HG03108 (cell line): ENCODE data around the gene LRRC28.
"Not testable (repeated sequence)": the region's sequence is repeated elsewhere in the genome, so short reads cannot be mapped to it uniquely, and the experiment has no call there.

ENCODE experiments used
- ATAC-seq: cut with Tn5 transposase; IDR thresholded peaks from one replicate; pipeline ENCODE4 v1.9.1; 2021; ENCODE audit warnings: moderate library complexity; ENCODE audit not compliant: unreplicated experiment

LRRC28 gene

DNA sequence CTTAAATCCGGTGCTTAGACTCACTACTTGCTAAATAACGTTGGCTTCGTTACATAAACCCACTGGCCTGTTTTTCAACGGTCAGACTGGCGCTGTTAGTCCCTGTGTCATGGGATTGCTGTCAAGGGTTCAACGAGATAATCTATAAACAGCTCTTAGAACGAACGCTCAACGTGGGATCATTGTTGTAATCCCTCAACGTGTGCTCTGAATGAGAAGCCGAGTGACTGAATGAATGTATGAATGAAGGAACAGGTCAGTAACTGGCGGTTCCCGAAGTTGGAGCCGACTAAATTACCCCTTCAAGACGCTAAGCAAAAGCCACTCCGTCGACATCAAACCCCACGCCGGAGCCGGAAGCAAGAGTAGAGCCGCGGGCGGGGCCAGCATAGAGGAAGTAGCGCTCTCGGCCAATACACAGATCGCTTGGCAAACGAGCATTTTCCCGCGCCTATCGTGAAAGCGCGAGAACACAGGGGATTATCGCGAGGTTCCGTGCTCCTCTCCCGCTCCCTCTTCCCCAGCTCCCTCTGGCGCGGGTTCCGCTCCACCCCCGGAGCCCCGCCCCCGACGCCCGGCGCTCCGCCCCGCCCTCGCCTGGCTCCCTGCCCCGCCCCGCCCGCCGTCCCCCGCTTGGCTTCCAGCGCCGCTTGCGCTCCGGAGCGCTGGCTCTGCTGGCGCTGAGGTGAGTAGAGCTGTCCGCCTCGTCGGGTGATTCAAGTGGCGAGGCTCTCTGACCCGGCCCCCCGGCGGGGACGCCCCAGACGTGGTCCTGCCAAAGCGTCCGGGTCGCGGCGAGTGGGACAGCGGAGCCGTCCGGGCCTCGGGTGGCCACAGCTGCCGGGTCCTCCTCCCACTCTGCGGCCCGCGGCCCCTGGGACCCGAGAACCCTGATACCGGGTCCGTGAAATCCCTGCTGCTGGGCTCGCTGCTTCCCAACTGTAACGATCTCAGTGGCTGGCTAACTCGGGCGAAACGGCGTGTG is at the start of gene LRRC28:
LRRC28 (plus strand) TSS at position 625 of the 985 bp plus-strand sequence. CDS start 4,477 bp downstream, outside the sequence.
- ATAC-seq, result peak; percentile 92

DNA sequence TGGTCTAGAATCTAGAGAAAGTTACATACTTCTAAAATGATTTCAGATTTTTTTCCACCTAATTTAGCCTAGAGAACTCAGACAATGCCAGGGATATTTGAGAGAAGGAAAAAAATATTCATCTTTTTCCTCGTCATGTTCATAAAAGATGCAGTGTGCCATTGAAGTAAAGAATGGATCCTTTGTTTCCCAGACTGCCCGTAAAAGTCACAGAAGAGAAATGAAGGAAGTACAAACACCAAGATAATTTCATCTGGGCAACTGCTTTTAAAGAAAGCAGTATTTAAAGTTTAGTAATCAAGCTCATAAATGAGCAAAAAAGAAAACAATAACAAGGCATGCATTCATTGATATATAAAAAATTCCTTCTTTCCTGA is 49.1 kb upstream of the LRRC28 start:
- no peak for ATAC-seq

DNA sequence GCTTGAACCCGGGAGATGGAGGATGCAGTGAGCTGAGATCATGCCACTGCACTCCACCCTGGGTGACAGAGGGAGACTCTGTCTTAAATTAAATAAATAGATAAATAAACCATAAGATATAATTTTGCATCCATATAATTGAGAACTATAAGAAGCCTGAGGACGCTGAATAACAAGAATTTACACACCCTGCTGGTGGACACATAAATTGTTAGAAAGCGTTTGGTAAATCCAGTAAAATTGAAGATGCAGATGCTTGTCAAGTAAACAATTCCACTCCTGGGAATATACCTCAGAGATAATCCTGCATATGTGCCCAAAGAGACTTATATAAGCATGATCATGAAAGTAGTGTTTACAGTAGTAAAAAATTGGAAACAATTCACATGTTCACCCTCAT is 43.6 kb upstream of the LRRC28 start:
- ATAC-seq, result no peak

DNA sequence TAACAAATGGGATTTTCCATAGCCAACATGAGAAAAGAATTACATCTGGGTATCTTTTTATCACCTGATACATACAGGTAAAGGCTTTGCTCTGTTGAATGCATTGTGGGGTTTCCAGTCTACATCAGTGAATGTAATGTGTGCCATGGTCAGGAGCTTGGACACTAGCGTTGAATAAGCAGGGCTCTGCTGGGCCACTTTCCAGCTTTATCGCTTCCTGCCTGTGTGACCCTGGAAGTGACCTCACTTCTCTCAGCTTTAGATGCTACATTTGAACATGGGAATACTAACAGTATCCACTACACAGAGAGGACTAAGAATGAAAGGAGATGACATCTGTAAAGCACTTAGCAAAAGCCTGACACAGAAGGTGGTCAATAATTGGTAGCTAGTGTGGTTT is 42.0 kb upstream of the LRRC28 start:
- no peak for ATAC-seq

DNA sequence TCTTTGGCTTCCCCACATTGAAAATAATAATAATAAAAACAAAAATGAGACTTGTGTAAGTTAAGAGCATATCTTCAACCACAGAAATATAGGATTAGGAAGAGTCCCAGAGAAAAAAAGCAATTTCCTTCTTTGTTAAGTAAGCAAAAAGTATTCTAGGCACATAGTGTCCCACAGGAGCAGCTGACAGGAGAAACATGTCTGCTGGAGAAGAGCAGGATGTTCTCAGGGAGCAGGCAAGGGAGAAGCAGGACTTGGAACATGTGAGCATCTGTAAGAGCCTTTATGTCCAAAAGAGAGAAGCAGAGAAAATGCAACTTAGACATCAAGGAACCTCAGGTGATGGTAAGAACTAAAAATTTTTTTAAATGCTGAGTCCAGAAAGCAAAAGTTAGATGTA is 40.9 kb upstream of the LRRC28 start:
- ATAC-seq, result no peak

DNA sequence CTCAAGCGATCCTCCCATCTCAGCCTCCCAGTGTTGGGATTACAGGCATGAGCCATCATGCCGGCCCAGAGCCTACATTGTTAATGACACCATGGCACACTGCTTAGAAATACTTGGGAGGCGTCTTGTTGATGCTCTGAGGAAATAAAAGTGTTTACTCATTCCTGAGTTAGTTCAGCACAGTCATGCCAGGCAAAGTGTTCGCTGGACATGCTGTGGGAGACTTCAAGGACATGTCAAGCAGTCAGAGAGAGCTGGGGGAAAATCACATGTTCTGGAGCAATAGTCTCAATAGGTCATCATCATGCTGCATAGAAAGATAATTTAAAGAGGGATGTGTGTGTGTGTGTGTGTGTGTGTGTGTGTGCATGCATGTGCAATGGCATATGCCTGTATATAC is 39.4 kb upstream of the LRRC28 start:
- ATAC-seq, result no peak

DNA sequence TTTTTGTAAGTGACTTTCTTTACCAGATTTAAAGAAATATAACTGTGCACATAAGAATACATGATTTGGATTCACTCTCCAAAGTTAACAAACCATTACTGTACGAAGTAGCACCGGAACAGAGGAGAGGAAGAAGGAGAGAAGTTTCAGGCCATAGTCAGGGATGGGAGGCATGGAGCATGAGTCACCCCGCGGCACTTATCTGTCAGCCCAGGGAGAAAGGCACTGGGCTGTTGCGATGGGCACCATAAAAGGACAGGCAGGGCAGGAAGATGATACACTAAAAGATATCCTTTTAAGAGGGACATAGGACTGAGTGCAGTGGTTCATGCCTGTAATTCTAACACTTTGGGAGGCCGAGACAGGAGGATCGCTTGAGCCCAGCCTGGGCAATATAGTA is 38.9 kb upstream of the LRRC28 start:
- ATAC-seq, result no peak

DNA sequence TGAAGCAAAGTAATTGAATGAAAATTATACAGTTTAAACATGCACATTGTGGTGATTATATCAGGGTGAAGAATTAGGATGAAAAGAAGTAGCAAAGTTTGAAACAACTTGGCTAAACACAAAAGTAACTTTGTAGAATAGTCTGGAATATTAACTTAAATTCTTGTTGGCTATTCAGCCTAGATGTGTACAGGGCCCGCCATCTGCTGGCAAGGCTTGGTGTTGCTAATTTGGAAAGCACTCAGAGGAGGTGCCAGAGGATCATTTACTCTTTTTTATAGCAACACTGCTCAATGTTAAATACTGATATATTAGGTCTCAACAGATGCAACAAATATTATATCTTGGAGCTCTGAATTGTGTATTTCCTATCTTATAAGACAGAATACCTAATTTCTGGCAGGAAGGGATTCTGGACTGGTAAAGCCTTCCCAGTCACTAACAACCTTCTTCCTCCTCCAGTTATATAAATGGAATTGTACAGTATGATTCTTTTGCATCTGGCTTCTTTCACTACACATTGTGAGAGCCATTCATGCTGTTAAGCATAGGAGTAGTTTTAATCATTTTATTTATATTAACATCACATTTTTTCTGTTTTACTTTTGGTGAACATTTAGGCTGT is 38.0 kb upstream of the LRRC28 start:
- peak; percentile 49 for ATAC-seq

DNA sequence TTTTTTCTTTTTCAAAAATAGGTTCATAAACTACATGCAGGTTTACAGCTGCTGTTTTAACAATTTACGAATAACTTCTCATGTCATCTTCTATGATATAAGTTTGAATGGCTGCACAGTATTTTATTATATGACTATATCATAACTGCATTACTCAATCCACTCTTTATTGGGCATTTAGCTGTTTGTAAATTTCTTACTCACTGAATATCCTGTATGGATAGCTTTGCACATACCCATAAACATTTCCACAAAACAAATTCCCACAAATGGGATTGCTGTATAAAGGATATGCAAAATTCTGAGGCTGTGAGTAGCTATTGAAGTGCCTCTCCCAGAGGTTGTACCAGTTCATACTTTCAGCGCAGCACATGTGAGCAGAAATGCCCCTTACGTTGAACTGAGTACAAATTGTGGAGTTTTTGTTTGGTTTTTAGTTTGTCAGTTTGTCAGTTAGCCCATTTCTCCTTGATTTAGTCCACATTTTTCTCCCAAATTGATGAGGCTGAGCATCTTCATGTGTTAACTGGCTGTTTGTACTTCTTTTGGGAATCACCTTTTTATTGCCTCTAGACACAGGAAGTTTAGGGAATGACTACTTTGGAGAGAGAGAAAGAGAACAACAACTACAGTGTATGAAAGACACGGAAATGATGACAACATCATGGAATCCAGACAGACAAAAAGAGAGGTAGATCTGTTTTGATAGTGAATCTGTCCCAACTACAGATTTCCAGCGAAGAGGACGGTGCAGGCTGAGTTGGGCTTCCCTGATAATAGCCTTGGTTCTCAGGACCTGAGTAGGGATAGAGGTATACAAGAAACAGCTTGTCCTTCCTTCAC is 26.7 kb upstream of the LRRC28 start:
- ATAC-seq, result no peak

DNA sequence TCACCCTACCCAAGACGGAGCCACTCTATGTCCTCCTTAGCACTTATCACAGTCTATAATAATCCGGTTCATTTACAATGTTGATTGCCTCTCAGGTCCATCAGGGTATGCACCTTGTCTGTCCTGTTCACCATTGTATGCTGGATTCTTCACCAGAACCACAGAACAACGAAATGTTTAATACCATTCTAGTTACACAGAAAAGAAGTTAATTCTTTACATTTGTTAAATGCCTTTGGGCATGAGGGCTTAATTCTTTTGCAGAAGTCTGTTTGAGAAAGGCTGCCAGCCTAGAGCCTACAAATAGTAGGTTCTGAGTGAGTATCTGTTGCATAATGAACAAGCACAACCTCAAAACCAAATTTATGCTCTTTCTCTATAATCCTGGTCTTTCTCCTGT is 24.5 kb upstream of the LRRC28 start:
- no peak for ATAC-seq

DNA sequence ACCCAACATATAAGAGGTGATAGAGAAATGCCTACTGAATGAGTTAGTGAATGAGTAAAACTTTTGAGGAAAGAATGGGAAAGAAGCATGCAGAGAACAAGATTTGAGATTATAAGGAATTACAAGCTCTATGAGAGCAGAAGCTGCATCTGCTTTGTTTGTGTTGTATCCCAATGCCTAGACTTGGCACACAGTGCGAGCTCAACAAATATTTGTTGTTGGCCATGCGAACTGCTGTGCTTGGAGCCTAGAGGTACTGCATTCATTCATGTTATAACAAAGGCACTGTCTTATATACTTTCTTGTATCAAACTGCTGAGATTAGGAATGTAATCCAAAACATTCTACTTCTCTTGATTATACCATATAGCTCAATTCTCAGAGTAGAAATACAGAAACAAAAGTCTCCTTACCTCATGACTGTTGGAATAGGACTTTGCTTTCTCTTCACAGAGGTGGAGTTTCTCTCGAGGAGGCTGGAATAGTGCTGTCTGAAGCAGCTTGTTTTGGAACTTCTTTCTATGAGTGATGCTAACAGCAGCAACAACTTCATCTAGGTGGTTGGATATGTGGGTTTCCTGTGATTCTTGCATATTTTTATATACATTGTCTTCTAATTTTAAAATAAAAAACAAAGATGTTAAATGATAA is 23.0 kb upstream of the LRRC28 start:
- ATAC-seq, result no peak

DNA sequence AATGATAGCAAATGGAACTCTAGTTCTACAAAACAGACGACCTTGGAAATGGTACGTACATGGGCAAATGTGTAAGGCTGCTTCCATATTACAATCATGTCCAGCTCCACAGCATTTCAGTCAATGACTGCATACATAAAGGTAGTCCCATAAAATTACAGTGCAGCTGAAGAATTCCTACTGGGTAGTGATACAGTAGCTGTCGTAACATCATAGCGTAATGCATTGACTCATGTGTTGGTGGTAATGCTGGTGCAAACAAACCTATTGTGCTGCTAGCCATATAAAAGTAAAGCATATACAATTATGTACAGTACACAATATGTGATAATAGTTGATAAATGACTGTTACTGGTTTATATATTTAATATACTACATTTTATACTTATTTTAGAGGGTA is 20.4 kb upstream of the LRRC28 start:
- no peak for ATAC-seq

DNA sequence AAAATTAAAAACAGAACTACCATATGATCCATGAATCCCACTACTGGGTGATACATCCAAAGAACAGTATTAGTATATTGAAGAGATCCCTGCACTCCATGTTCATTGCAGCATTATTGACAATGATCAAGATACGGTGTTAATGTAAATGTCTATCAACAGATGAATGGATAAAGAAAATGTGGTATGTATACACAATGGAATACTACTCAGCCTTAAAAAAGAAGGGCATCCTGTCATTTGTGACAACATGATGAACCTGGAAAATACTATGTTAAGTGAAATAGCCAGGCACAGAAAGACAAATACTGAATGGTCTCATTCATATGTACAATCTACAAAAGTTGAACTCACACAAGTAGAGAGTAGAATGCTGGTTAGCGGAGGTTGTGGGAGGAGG is 18.5 kb upstream of the LRRC28 start:
- no peak for ATAC-seq

DNA sequence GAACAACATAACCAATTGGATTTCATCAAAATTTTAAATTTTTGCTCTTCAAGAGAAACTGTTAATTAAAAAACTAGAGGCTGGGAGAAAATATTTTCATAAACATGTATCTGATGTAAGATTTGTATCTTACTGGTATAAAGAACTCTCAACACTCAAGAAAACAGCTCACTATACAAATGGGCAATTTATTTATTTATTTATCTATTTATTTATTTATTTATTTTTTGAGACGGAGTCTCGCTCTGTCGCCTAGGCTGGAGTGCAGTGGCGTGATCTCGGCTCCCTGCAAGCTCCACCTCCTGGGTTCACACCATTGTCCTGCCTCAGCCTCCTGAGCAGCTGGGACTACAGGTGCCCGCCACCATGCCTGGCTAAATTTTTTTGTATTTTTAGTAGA is 17.1 kb upstream of the LRRC28 start:
- ATAC-seq, result not testable (repeated sequence)

DNA sequence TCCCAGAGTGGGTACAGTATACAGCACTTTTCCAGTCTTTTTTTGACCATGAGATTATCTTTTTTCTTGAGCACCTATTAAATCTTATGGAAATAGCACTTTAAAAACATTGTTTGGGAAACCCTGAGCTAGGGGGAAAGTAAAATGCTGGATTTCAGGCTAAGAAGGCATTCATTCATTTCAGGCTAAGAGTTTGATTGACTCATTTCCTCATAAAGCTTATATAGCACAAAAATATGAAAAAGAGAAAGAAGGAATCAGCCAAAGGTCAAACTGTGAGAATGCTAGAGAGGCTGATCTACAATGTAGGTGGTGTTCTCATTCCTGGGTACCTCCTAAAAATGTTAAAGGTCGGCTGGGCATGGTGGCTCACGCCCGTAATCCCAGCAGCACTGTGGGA is 12.4 kb upstream of the LRRC28 start:
- no peak for ATAC-seq

DNA sequence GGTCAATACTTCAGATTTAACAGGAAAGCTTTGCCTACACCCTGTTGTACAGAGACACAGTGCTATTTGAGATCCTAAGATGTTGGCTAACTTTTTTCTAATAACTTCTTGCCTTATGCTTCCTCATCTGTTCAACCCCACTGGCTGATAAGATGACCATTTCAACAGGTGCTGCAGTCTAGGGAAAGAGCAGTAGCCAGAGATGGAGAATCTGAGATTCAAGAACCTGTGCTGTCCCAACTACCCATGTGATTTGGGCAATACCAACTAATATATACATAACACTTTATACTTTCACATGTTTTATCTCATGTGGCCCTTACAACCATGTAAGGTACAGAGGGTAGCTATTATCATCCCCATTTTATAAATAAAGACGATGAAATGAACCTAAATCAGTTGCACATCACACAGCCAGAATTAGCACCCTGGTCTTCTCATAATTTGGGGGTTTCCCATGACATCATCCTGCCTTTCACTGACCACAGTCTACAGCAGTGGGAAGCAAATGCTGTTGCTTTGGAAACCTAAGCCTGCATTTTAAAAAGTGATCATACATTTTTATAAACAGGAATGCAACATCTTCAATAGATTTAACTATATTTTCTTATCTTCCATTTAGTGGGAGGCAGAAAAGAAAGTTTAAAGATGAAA is 11.6 kb upstream of the LRRC28 start:
- peak; percentile 88 for ATAC-seq

DNA sequence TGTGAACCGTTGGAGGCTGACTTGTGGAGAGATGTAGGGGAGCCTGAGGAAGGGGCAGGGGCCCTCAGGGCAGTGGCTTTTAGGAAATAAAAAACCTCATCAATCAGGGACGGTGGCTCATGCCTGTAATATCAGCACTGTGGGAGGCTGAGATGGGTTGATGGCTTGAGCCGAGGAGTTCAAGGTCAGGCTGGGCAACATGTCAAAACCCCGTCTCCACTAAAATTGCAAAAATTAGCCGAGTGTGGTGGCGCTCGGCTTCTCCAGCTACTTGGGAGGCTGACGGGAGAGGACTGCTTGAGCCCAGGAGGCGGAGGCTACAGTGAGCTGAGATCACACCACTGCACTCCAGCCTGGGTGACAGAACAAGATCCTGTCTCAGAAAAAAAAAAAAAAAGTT is 9.5 kb upstream of the LRRC28 start:
- ATAC-seq, result no peak

DNA sequence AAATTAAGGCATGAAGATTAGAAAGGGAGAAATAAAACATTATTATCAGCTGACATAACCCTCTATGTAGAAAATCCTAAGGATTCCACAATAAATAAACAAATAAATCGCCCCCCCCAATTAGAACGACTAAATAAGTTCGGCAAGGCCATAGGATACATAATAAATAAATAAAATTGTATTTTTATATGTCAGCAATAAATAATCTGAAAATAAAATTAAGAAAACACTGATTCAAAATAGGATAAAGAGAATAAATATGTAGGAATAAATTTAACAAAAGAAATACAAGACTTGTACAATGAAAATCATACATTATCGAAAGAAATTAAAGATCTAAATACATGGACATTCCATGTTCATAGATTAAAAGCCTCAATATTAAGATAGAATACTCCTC is 7.0 kb upstream of the LRRC28 start:
- no peak for ATAC-seq

DNA sequence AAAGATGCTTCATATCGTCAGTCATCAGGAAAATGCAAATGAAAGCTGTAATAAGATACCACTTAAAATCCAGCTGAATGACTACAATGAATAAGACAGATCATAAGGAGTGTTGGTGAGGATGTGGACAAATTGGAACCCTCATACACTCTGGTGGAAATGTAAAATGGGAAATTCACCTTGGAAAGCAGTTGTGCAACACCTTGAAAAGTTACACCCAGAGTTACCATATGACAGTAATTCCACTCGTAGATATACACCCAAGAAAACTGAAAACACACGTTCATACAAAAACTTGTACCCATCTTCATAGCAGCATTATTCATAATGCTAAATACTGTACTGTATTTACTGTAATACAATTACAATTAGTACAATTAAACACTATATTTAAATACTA is 4.2 kb upstream of the LRRC28 start:
- ATAC-seq, result no peak

DNA sequence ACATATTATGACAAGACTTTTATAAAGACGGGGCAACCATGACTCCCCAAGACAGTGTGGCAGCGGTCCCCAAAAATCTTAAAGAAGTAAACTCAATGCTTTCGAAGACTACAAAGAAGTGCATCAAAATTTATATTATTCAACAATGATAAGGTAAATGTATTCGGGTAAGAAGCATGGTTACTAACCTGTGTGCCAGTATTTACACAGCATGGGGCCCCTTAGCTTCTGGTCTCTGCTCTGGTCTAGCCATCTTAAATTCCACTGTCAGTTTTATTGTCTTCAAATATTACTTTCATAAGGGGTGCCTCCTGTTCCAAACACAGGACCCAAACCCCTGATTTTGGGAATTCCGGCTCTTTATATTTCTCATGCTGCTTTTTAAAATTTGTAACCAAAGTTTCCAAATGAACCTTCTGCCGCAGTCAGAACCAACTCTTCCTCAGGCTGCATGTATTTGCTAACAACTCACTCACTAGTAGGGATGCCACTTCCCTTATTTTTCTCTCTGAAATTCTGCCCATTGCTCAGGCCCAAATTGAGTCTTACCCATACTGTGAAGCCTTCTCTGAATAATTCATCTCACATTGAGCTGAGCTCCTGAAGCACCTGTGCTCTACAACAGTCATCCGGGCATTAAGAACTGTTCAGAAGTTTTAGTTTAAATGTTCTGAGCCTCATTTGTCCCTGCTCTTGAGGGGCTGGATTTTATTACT is 3.1 kb upstream of the LRRC28 start:
- no peak for ATAC-seq
